ENCODE results near the gene DUSP28. TPM values are rescaled to one million over a fixed set of nuclear protein-coding genes. Genes with fewer than 3 reads are reported as not detected.

The DUSP28 gene
- polyA plus RNA-seq, 1 experiment: 6.1 TPM

DNA sequence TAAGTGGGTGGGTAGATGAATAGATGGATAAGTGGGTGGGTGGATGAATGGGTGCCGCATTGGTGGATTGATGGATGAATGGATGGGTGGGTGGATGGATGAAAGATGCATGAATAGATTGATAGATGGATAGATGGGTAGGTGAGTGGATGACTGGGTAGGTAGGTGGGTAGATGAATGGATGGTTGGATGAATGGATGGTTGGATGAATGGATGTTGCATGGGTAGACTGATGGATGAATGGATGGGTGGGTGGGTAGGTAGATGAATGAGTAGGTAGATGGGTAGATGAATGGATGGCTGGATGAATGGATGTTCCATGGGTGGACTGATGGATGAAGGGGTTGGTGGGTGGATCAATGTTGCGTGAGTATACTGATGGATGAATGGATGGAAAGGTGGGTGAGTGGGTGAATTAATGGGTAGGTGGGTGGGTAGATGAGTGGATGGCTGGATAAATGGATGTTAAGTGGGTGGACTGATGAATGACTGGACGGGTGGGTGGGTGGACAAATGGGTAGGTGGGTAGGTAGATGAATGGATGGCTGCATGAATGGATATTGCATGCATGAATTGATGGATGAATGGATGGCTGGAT lies 32.9 kb upstream of the DUSP28 start:
- no peak overlapping the region for H3K4me3 ChIP-seq (ENCODE audit: low read depth, low read length)
- CTCF ChIA-PET: no interaction called here
- no peak overlapping the region for H3K27ac ChIP-seq (ENCODE audit: low read depth, low read length)
- TF ChIP-seq, protein P1, sequence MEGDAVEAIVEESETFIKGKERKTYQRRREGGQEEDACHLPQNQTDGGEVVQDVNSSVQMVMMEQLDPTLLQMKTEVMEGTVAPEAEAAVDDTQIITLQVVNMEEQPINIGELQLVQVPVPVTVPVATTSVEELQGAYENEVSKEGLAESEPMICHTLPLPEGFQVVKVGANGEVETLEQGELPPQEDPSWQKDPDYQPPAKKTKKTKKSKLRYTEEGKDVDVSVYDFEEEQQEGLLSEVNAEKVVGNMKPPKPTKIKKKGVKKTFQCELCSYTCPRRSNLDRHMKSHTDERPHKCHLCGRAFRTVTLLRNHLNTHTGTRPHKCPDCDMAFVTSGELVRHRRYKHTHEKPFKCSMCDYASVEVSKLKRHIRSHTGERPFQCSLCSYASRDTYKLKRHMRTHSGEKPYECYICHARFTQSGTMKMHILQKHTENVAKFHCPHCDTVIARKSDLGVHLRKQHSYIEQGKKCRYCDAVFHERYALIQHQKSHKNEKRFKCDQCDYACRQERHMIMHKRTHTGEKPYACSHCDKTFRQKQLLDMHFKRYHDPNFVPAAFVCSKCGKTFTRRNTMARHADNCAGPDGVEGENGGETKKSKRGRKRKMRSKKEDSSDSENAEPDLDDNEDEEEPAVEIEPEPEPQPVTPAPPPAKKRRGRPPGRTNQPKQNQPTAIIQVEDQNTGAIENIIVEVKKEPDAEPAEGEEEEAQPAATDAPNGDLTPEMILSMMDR (IDR thresholded peaks at IDR 0.05; ENCODE audit: low read depth, low read length): no peak
- POLR2A ChIA-PET: no interaction called here
- H3K27me3 ChIP-seq (ENCODE audit: control insufficient read depth, insufficient read depth, low read length): no peaks in the 10 kb centered on the region
- DNase-seq (ENCODE audit: low read depth, low spot score): no peak
- peaks cover 56% of the 10 kb centered on the region for H3K9me3 ChIP-seq (ENCODE audit: control insufficient read depth, insufficient read depth, low read length)

DNA sequence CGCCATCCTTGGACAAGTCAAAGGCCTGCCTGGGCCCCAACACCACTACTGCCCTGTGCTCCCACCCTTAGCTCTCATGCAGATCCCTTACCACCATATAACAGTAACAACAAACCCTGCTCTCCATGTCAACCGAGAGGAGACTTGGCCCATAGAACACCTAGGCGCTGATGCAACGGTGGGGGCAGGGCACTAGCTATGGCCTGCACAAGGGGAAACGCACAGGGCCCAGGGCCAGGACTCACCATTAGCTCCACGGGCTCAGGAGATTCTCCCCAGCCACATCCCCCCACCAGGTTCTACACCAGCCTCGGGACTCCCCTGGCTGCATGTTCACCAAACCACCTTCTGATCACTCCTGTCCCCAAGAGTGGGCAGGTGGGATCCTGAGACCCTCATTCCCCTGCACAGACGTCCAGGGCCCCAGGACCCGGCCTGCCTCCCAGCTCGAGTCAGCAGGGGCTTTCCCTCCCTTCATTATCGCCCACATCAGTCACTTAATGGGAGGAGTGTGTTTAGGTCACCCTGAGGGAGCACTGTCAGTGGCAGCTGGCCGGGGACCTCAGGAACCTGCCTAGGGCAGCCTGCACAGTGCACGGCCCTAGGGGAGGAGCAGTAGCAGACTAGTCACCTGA lies 31.6 kb upstream of the DUSP28 start:
- ChIA-PET CTCF (interaction anchor here (1.4 kb wide), 1 partner anchor 14 kb away, joined by 6 read pairs; no protein-coding TSS in a partner anchor), POLR2A (interaction anchor here (0.6 kb wide), 1 partner anchor 326 kb away, joined by 4 read pairs; no protein-coding TSS in a partner anchor)
- TF ChIP-seq, protein P1 (IDR thresholded peaks at IDR 0.05; ENCODE audit: low read depth, low read length): no peak
- Histone ChIP-seq H3K27me3 (ENCODE audit: control insufficient read depth, insufficient read depth, low read length) (no peaks in the 10 kb centered on the region), H3K9me3 (ENCODE audit: control insufficient read depth, insufficient read depth, low read length) (peaks cover 52% of the 10 kb centered on the region), H3K27ac (ENCODE audit: low read depth, low read length) (no peak overlapping the region), H3K4me3 (ENCODE audit: low read depth, low read length) (no peak overlapping the region)
- no peak for DNase-seq (ENCODE audit: low read depth, low spot score)

DNA sequence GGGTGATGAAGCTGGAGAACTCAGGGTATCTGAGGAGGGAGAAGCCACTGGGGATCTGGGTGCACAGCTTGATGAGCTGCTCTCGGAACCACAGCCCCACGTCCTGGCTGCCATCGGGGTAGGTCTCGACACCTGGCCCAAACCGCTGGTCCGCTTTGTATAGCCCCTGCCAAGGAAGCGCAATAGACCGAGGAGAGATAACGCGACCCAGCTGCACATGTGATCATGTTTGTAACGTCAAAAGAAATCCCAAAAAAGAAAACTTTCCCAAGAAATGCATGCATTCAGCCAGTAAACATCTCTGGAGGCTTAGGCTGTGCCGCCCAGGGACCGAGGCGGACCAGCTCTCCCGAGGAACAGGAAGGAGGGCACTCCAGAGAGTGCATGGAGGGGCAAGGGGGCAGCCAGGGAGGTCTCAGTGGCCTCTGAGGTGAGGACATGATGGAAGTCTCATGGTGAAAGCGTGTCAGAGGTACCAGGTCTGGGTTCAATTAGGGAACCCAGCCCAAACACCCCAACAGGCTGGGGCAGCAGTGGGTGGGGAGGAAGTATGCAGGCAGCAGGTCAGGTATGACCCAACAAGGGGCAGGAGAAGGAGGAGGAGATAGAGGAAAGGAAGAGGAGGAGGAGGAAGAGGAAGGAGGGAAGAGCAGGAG lies 30.7 kb upstream of the DUSP28 start:
- Histone ChIP-seq H3K4me3 (ENCODE audit: low read depth, low read length) (no peak overlapping the region), H3K27me3 (ENCODE audit: control insufficient read depth, insufficient read depth, low read length) (no peaks in the 10 kb centered on the region), H3K9me3 (ENCODE audit: control insufficient read depth, insufficient read depth, low read length) (peaks cover 42% of the 10 kb centered on the region), H3K27ac (ENCODE audit: low read depth, low read length) (no peak overlapping the region)
- TF ChIP-seq, protein P1 (IDR thresholded peaks at IDR 0.05; ENCODE audit: low read depth, low read length): no peak
- CTCF ChIA-PET: interaction anchor here (0.5 to 1.4 kb wide), 2 partner anchors 11 to 15 kb away, joined by 3 to 6 read pairs; no protein-coding TSS in a partner anchor
- POLR2A ChIA-PET: no interaction called here
- DNase-seq (ENCODE audit: low read depth, low spot score): no peak

DNA sequence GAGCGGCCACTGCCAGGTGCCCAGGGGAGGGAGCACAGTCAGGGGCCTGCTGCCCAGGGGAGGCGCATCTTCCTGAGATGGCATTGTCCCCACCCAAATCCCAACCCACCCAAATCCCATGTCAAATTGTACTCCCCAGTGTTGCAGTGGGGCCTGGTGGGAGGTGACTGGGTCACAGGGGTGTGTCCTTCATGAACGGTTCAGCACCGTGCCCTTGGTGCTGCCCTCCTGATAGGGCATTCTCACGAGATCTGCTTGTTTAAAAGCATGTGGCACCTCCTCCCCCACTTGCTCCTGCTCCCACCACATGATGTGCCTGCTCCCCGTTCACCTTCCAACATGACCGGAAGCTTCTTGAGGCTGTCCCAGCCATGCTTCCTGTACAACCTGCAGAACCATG lies 30.0 kb upstream of the DUSP28 start:
- TF ChIP-seq, protein P1 (IDR thresholded peaks at IDR 0.05; ENCODE audit: low read depth, low read length): no peak
- CTCF ChIA-PET: no interaction called here
- DNase-seq (ENCODE audit: low read depth, low spot score): no peak
- peaks cover 36% of the 10 kb centered on the region for H3K9me3 ChIP-seq (ENCODE audit: control insufficient read depth, insufficient read depth, low read length)
- no peak overlapping the region for H3K4me3 ChIP-seq (ENCODE audit: low read depth, low read length)
- no peaks in the 10 kb centered on the region for H3K27me3 ChIP-seq (ENCODE audit: control insufficient read depth, insufficient read depth, low read length)
- POLR2A ChIA-PET: no interaction called here
- H3K27ac ChIP-seq (ENCODE audit: low read depth, low read length): no peak overlapping the region

DNA sequence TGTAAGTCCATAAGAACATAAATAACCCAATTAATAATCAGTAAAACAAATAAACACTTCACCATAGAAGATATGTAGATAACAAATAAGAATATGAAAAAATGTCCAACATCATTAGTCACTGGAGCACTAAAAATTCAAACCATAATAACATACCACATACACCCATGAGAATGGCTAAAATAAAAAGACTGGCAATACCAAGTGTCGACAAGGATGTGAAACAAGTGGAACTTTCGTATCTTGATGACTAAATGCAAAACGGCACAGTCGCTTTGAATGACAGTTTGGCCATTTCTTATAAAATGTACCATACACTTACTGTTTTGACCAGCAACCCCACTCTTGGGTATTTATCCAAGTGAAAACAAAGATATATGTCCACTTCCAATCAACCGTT lies 29.1 kb upstream of the DUSP28 start:
- POLR2A ChIA-PET: no interaction called here
- Histone ChIP-seq H3K4me3 (ENCODE audit: low read depth, low read length) (no peak overlapping the region), H3K9me3 (ENCODE audit: control insufficient read depth, insufficient read depth, low read length) (peaks cover 27% of the 10 kb centered on the region), H3K27me3 (ENCODE audit: control insufficient read depth, insufficient read depth, low read length) (no peaks in the 10 kb centered on the region), H3K27ac (ENCODE audit: low read depth, low read length) (no peak overlapping the region)
- TF ChIP-seq, protein P1 (IDR thresholded peaks at IDR 0.05; ENCODE audit: low read depth, low read length): no peak
- CTCF ChIA-PET: interaction anchor here (1.0 kb wide), 1 partner anchor 17 kb away, joined by 5 read pairs; no protein-coding TSS in a partner anchor
- no peak for DNase-seq (ENCODE audit: low read depth, low spot score)
